Thoracic aorta (tissue), 2 donors: ENCODE results near the gene DELE1. TPM values are rescaled to one million over a fixed set of nuclear protein-coding genes. Genes with fewer than 3 reads are reported as not detected.

ENCODE experiments used
- ATAC-seq: fragments of 150-250 bp; one replicate; pipeline ENCODE4 v1.8.0; 2017; ENCODE audit warnings: low read depth; ENCODE audit not compliant: insufficient number of reproducible peaks, low FRiP score
- DNase-seq: peaks from one replicate; pipeline ENCODE4 v3.0.0-alpha.2; 2020; ENCODE audit warnings: low spot score
- H3K27ac ChIP-seq, 2 donors: fragments of 200-600 bp; sonication (generic); 1 replicate in 1 of 2; 2 replicates in 1 of 2; pipeline ENCODE4 v1.5.1; 2016; ENCODE audit warnings: mild to moderate bottlenecking in 2 of 2, moderate library complexity in 2 of 2
- H3K27me3 ChIP-seq: fragments of 200-600 bp; sonication (generic); replicated peaks from 2 replicates; pipeline ENCODE4 v1.6.0; 2016; ENCODE audit warnings: mild to moderate bottlenecking; ENCODE audit not compliant: insufficient read depth
- H3K36me3 ChIP-seq: fragments of 200-600 bp; sonication (generic); one replicate; pipeline ENCODE4 v1.5.1; 2016
- H3K4me1 ChIP-seq, 2 donors: fragments of 200-600 bp; sonication (generic); 1 replicate in 1 of 2; 2 replicates in 1 of 2; pipeline versions ENCODE4 v1.5.1 to v1.6.0; 2016; ENCODE audit warnings: low read depth in 2 of 2, mild to moderate bottlenecking in 1 of 2; ENCODE audit not compliant: control insufficient read depth in 1 of 2
- H3K4me3 ChIP-seq: fragments of 200-600 bp; sonication (generic); 2 replicates; pipeline ENCODE4 v1.5.1; 2016; ENCODE audit warnings: mild to moderate bottlenecking
- H3K9me3 ChIP-seq: fragments of 200-600 bp; sonication (generic); 2 replicates; pipeline ENCODE4 v1.5.1; 2016
- total RNA-seq, 2 donors: library from RNA; depleted of rRNA; stranded (reverse); fragments of >200 nt; gene quantifications; one replicate each; pipeline versions ENCODE4 v1.1.0 to v1.2.3, GENCODE V29; 2016
- TF ChIP-seq, protein P1 (sequence below): fragments of 200-600 bp; sonication (generic); IDR thresholded peaks from one replicate; pipeline ENCODE4 v1.5.1; 2019; ENCODE audit warnings: antibody characterized with exemption

Gene DELE1
- total RNA-seq, 2 donors from 2014 or later, result 82.5 to 108 TPM

DNA sequence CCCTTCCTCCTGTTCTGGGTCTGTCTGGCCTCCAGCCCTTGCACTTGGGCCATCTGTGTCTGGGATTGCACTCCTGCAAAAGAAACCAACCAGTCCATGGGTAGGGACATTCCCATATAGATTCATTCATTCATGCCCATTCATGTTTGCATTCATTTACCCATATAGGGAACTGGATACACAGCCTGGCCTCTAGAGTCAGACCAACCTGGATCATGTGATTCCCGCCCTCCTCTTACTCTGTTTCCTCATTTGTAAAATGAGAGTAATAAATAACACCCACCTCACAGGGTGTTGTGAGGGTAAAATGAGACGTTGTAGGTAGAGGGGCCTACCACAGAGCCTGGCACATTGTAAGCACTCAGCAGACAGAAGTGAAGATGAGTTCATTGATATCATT, 25.8 kb downstream of the DELE1 start:
- Histone ChIP-seq H3K27ac (no peak overlapping the region), H3K36me3 (no peaks in the 10 kb centered on the region), H3K4me3 (no peak overlapping the region), H3K9me3 (no peaks in the 10 kb centered on the region), H3K27me3 (no peaks in the 10 kb centered on the region), H3K4me1 (no peaks in the 10 kb centered on the region)
- DNase-seq, result no peak
- ATAC-seq, result no peak
- TF ChIP-seq, protein P1, sequence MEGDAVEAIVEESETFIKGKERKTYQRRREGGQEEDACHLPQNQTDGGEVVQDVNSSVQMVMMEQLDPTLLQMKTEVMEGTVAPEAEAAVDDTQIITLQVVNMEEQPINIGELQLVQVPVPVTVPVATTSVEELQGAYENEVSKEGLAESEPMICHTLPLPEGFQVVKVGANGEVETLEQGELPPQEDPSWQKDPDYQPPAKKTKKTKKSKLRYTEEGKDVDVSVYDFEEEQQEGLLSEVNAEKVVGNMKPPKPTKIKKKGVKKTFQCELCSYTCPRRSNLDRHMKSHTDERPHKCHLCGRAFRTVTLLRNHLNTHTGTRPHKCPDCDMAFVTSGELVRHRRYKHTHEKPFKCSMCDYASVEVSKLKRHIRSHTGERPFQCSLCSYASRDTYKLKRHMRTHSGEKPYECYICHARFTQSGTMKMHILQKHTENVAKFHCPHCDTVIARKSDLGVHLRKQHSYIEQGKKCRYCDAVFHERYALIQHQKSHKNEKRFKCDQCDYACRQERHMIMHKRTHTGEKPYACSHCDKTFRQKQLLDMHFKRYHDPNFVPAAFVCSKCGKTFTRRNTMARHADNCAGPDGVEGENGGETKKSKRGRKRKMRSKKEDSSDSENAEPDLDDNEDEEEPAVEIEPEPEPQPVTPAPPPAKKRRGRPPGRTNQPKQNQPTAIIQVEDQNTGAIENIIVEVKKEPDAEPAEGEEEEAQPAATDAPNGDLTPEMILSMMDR, result no peak

- Histone ChIP-seq H3K27ac (no peak overlapping the region), H3K27me3 (no peaks in the 10 kb centered on the region), H3K9me3 (no peaks in the 10 kb centered on the region), H3K4me1 (no peaks in the 10 kb centered on the region), H3K36me3 (no peaks in the 10 kb centered on the region), H3K4me3 (no peak overlapping the region)
- TF ChIP-seq, protein P1, result no peak
- DNase-seq (no peak), ATAC-seq (no peak)
These were observed 26.7 kb downstream of the DELE1 start for GRCh38 chr5:141950207-141951005.

GRCh38 chr5:141951332-141951781, 27.7 kb downstream of the DELE1 start:
- DNase-seq (no peak), ATAC-seq (no peak)
- Histone ChIP-seq H3K9me3 (no peaks in the 10 kb centered on the region), H3K27ac (no peak overlapping the region), H3K4me1 (no peaks in the 10 kb centered on the region), H3K36me3 (no peaks in the 10 kb centered on the region), H3K4me3 (no peak overlapping the region), H3K27me3 (no peaks in the 10 kb centered on the region)
- TF ChIP-seq, protein P1, result no peak

DNA sequence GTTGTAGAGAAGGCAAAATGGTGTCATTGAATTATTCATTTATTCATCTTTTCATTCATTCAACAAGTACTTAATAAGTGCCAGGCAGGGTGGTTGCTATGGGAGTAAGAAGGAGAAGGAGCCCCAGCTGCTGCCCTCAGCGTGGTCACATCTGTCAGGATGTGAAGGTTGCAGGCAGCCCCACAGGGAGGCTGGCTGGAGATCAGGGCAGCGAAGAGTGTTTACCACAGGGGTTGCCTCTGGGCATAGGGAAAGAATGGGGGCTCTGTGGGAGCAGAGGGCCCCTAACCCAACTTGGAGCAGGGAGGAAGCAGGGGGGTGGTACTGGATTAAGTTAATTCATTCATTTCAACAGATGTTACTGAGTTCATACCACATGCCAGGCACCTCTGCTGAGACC, 28.3 kb downstream of the DELE1 start:
- TF ChIP-seq, protein P1, result no peak
- ATAC-seq (no peak), DNase-seq (no peak)

DNA sequence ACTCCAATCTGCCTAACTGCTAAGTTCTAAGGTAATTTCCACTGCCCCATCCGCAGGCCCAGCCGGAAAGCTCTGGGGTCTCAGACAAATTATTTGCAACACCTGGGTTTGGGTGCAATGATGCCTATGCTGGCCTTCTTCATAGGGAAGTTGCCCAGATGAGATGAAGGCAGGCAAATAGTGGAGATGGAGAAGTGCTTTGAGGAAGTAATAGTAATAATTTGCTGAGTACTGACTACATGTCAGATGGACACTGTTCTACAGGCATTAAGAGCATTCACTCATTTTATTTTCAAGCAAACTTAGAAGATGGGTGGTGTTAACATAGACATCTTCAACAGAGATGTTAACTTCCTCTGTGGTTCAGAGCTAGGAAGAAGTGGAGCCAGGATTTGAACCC, 30.5 kb downstream of the DELE1 start:
- Histone ChIP-seq H3K27ac (no peak overlapping the region), H3K4me1 (no peaks in the 10 kb centered on the region), H3K27me3 (no peaks in the 10 kb centered on the region), H3K4me3 (no peak overlapping the region), H3K36me3 (no peaks in the 10 kb centered on the region), H3K9me3 (no peaks in the 10 kb centered on the region)
- TF ChIP-seq, protein P1, result no peak
- no peak for DNase-seq
- no peak for ATAC-seq

More for the DNA sequence above, 28.3 kb downstream of the DELE1 start:
- Histone ChIP-seq H3K36me3 (no peaks in the 10 kb centered on the region), H3K4me3 (no peak overlapping the region), H3K27ac (no peak overlapping the region), H3K27me3 (no peaks in the 10 kb centered on the region), H3K9me3 (no peaks in the 10 kb centered on the region), H3K4me1 (no peaks in the 10 kb centered on the region)
